ENCODE results near the gene LYSMD1.

DNA sequence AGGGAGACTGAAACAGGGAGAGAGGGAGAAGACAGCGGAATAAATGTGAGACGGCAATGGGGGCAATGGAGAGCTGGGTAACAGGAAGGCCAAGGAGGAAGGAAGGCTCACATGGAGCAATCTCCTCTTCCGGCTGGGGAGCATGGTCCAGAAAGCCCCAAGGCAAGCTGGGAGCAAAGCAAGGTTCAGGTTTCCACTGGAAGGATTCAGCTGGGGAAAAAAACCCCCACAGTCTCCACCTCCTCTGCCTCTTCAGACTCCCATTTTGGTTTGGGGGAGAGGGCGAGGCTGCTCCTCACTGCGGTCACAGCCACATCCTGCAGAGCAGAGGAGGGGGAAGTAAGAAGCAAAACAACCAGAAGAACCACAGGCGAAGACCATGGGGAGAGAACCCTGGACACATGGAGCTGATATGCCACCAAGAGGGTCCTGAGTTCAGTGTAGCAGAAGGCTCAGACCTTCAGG lies 8.6 kb downstream of the LYSMD1 start:
- TF ChIP-seq, protein P1, sequence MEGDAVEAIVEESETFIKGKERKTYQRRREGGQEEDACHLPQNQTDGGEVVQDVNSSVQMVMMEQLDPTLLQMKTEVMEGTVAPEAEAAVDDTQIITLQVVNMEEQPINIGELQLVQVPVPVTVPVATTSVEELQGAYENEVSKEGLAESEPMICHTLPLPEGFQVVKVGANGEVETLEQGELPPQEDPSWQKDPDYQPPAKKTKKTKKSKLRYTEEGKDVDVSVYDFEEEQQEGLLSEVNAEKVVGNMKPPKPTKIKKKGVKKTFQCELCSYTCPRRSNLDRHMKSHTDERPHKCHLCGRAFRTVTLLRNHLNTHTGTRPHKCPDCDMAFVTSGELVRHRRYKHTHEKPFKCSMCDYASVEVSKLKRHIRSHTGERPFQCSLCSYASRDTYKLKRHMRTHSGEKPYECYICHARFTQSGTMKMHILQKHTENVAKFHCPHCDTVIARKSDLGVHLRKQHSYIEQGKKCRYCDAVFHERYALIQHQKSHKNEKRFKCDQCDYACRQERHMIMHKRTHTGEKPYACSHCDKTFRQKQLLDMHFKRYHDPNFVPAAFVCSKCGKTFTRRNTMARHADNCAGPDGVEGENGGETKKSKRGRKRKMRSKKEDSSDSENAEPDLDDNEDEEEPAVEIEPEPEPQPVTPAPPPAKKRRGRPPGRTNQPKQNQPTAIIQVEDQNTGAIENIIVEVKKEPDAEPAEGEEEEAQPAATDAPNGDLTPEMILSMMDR (conservative IDR thresholded peaks at IDR 0.05), result no peak
- TF ChIP-seq ZFX (IDR thresholded peaks at IDR 0.05), result no peak

All from C4-2B (cell line).